AG09309 (cell line): Measurements from ENCODE around the gene KLHL20.
"Not testable (repeated sequence)": the region's sequence is repeated elsewhere in the genome, so short reads cannot be mapped to it uniquely, and the experiment has no call there.

Experiments used
- DNase-seq: peaks from one replicate; pipeline ENCODE4 v3.0.0-alpha.2; 2010; ENCODE audit warnings: low read depth
- H3K4me3 ChIP-seq: 2 replicates; pipeline ENCODE4 v1.5.1; 2011; ENCODE audit warnings: mild to moderate bottlenecking, low read depth, low read length, moderate library complexity; ENCODE audit not compliant: control insufficient read depth
- TF ChIP-seq, protein P1 (sequence below): IDR thresholded peaks from 2 replicates; pipeline ENCODE4 v1.5.1; 2011; ENCODE audit warnings: mild to moderate bottlenecking, low read depth, low read length, inconsistent platforms; ENCODE audit not compliant: insufficient read depth, control insufficient read depth; ENCODE audit errors: missing control alignments

Gene KLHL20

GRCh38 chr1:173757666-173758065 lies 42.9 kb downstream of the KLHL20 start:
- no peak for DNase-seq
- TF ChIP-seq, protein P1, sequence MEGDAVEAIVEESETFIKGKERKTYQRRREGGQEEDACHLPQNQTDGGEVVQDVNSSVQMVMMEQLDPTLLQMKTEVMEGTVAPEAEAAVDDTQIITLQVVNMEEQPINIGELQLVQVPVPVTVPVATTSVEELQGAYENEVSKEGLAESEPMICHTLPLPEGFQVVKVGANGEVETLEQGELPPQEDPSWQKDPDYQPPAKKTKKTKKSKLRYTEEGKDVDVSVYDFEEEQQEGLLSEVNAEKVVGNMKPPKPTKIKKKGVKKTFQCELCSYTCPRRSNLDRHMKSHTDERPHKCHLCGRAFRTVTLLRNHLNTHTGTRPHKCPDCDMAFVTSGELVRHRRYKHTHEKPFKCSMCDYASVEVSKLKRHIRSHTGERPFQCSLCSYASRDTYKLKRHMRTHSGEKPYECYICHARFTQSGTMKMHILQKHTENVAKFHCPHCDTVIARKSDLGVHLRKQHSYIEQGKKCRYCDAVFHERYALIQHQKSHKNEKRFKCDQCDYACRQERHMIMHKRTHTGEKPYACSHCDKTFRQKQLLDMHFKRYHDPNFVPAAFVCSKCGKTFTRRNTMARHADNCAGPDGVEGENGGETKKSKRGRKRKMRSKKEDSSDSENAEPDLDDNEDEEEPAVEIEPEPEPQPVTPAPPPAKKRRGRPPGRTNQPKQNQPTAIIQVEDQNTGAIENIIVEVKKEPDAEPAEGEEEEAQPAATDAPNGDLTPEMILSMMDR, result no peak
- H3K4me3 ChIP-seq, result no peak overlapping the region

- no peak for DNase-seq
- TF ChIP-seq, protein P1, result no peak
- H3K4me3 ChIP-seq, result no peak overlapping the region
Observed at GRCh38 chr1:173758110-173758509, 43.3 kb downstream of the KLHL20 start.

DNA sequence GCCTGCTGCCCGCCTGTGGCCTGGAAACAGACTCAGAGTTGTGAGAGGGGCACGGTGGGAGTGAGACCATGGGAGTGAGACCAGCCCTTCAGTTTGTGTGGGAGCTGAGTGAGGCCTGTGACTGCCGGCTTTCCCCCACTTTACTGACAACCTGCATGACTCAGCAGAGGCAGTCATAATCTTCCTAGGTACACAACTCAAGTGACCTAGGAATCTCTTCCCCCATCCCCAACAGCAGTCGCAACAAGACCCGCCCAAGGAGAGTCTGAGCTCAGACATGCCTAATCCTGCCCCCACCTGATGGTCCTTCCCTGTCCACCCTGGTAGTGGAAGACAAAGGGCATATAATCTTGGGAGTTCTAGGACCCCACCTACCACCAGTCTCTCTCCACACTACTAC lies 44.2 kb downstream of the KLHL20 start:
- H3K4me3 ChIP-seq, result no peak overlapping the region
- DNase-seq, result no peak
- TF ChIP-seq, protein P1, result no peak

DNA sequence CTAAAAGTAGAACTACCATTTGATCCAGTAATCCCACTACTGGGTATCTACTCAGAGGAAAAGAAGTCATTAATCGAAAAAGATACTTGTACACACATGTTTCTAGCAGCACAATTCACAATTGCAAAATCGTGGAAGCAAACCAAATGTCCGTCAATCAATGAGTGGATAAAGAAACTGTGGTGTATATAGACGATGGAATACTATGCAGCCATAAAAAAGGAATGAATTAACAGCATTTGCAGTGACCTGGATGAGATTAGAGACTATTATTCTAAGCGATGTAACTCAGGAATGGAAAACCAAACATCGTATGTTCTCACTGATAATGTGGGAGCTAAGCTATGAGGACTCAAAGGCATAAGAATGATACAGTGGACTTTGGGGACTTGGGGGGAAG lies 49.5 kb downstream of the KLHL20 start:
- H3K4me3 ChIP-seq, DNase-seq: not testable (repeated sequence)

- no peak overlapping the region for H3K4me3 ChIP-seq
- TF ChIP-seq, protein P1, result no peak
- DNase-seq, result no peak
Observed at GRCh38 chr1:173768206-173768605, 53.4 kb downstream of the KLHL20 start.

- H3K4me3 ChIP-seq, result no peak overlapping the region
- TF ChIP-seq, protein P1, result no peak
- DNase-seq, result no peak
Observed at GRCh38 chr1:173768827-173769226, 54.0 kb downstream of the KLHL20 start.

GRCh38 chr1:173770330-173770729 lies 55.5 kb downstream of the KLHL20 start:
- DNase-seq, H3K4me3 ChIP-seq: not testable (repeated sequence)

GRCh38 chr1:173771560-173771959 lies 56.8 kb downstream of the KLHL20 start:
- TF ChIP-seq, protein P1, result no peak
- DNase-seq, result no peak

More at GRCh38 chr1:173771560-173771959, 56.8 kb downstream of the KLHL20 start:
- no peak overlapping the region for H3K4me3 ChIP-seq
